HepG2 (cell line): Measurements from ENCODE around the gene P2RX3.

Experiments used
- ATF2 ChIP-seq: sonication (generic); formaldehyde crosslinking; IDR thresholded peaks from 2 replicates; pipeline ENCODE4 v1.4.0; 2020; ENCODE audit warnings: missing genetic modification reagents
- CBX5 ChIP-seq: sonication (generic); formaldehyde crosslinking; IDR thresholded peaks from 2 replicates; pipeline ENCODE4 v1.4.0; 2020; ENCODE audit warnings: missing genetic modification reagents, borderline replicate concordance
- GTF2F1 ChIP-seq: fragments of 150-350 bp; IDR thresholded peaks from 2 replicates; pipeline ENCODE4 v1.6.1; 2014; ENCODE audit warnings: low read length

DNA sequence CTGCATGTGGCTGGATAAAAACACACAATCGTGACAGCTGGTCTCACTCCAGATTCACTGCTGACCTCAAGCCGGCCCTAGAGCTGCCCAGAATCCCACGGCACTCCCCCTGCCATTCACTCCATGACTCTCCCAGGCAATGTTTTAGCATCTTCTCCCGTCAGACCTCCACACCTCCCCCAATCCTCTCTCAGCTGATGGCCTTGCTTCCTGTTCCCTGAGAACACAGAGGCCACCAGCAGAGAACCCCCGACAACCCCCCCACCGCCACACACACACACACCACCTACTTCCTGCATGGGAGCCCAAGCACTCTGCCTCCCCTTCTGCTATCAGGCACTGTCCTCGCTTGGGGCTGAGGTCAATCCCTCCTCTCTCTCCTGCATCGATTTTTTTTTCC lies 22.7 kb upstream of the P2RX3 start:
- TF ChIP-seq GTF2F1 (no peak), ATF2 (CRISPR knock-in tag) (no peak), CBX5 (CRISPR knock-in tag) (no peak)
